LNCAP (cell line): ENCODE results near the gene SCN2B.

Experiments
- TF ChIP-seq, protein P1 (sequence below): fragments of 450-650 bp; IDR thresholded peaks from 2 replicates; pipeline ENCODE4 v1.5.1; 2017; ENCODE audit warnings: mild to moderate bottlenecking

The SCN2B gene, protein sequence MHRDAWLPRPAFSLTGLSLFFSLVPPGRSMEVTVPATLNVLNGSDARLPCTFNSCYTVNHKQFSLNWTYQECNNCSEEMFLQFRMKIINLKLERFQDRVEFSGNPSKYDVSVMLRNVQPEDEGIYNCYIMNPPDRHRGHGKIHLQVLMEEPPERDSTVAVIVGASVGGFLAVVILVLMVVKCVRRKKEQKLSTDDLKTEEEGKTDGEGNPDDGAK

DNA sequence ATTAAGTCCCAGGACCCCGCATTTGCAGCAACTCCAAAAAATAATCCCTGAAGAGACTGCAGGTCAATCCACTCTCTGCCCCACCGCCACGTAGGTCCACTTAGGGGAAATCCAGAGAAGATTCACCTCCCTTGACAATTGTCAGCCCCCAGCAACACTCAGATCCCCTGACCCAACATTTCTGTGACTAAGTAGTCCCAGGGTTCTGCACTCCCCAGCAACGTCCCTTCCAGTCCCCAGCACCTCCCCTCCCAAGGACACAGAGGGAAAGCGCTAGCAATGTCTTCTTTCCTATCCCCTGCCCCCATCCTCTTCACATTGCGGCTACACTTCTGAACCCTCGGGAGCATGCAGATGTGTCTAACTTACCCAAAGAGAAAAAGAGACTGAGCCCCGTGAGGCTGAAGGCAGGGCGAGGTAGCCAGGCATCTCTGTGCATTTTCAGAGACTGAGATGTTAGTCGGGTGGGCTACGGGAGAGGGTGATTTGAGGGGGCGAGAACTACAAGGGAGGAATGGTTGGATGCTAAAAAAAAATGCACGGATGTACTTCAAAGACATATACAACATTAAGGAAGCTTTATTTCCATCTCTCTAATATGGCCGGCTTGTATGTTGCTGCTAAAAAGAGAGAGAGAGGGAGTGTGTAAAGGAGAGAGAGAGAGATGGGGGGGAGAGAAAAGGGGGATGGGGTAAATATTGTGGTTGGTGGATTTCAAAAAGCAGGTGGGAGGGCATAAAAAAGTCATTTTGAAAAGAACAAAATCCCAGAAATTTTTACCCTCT lies at the start of gene SCN2B:
Gene SCN2B, minus strand, starts transcription at position 647 of the 785 bp plus-strand sequence. Its CDS starts 208 bp downstream, at position 439.
- TF ChIP-seq, protein P1, sequence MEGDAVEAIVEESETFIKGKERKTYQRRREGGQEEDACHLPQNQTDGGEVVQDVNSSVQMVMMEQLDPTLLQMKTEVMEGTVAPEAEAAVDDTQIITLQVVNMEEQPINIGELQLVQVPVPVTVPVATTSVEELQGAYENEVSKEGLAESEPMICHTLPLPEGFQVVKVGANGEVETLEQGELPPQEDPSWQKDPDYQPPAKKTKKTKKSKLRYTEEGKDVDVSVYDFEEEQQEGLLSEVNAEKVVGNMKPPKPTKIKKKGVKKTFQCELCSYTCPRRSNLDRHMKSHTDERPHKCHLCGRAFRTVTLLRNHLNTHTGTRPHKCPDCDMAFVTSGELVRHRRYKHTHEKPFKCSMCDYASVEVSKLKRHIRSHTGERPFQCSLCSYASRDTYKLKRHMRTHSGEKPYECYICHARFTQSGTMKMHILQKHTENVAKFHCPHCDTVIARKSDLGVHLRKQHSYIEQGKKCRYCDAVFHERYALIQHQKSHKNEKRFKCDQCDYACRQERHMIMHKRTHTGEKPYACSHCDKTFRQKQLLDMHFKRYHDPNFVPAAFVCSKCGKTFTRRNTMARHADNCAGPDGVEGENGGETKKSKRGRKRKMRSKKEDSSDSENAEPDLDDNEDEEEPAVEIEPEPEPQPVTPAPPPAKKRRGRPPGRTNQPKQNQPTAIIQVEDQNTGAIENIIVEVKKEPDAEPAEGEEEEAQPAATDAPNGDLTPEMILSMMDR: no peak

DNA sequence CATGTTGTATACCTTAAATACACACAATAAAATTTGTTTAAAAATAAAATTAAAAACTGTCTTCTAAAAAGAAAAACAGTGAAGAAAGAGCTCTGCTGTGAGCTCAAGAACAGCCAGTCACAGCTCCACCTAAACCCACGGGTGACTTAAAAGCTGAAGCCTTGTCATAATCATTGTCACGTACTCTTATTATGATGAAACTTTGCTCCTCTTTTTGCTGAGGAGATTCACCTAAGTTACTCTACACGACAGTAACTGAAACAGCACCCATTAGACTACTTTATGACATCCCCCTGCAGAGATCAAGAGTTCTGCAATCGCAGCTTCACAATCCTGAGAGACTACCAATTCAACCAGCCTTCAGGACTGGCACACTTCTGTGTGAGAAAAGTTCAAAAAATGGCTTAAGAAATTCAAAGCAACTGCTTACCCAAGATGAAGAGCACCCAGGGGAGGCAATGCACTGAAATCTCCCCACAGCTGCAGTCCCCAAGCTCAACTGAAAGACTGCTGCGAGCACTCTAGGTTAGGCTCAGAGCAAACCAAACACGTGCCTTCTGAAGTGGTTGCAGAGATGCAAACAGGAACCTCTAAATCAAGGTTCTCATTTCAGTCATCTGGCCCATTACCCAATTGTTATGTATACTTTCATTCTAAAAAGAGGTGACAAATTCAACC lies 48.2 kb upstream of the SCN2B start, which contains the start of gene JAML:
Gene JAML, minus strand, starts transcription at position 501 of the 678 bp plus-strand sequence. CDS start 10,145 bp downstream, outside the sequence.
- TF ChIP-seq, protein P1: no peak

- TF ChIP-seq, protein P1: no peak
Measured at GRCh38 chr11:118223992-118224391, 47.6 kb upstream of the SCN2B start.

GRCh38 chr11:118223570-118223969 lies 47.1 kb upstream of the SCN2B start:
- TF ChIP-seq, protein P1: no peak

DNA sequence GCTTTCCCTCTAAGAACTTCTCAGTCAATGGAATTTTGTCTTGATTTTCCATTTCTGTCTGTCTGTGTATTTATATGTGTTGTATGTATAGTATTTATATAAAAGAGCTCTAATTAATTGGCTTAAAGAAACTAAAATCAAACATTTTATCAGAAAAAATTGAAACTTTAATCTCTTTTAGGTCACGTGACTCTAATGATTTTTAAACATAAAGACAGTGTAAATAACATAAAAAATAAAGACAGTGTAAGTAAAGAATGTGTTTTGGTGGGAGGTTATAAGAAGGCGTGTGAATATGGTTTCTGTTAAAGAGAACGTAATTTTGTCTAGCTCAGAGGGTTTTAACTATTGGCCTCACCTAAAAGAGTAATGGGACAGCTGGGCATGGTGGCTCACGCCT lies 46.0 kb upstream of the SCN2B start:
- TF ChIP-seq, protein P1: no peak

DNA sequence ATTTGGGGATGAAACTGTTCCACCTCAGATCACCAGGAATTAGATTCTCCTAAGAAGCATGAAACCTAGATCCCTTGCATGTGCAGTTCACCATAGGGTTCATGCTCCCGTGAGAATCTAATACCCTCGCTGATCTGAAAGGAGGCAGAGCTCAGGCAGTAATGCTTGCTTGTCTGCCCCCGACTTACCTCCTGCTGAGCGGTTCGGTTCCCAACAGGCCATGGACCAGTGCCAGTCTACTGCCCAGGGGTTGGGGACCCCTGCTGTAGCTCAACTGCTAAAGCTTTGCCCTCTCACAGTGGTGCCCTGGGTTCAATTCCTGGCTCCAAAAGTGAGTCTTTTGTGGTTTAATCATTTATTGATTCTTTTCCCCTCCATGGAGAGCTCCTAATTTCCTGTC lies 45.0 kb upstream of the SCN2B start:
- TF ChIP-seq, protein P1: no peak

DNA sequence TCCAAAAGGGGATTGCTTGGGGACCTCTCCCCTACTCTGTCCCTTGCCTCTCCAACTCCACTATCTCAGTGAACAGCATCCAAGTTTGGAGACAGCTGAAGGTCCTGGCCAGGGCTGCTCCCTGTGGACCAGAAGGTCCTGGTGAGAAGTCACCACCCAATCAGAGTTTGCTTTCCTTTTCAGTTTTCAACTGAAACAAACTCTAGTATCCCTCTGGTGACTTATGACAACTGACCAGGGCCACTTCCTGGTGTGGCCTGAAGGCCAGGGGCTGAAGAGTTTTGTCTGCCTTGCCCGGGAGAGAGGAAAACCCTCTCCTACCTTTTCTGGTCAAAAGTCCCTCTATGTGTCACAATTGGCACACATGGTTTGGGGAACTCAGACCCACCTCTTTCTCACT lies 43.3 kb upstream of the SCN2B start:
- TF ChIP-seq, protein P1: no peak
